GM21825 (cell line): ENCODE data around the gene TBC1D16.
"Not testable (repeated sequence)": the region's sequence is repeated elsewhere in the genome, so short reads cannot be mapped to it uniquely, and the experiment has no call there.

Source experiments
- ATAC-seq: cut with Tn5 transposase; IDR thresholded peaks from one replicate; pipeline ENCODE4 v1.9.1; 2021; ENCODE audit warnings: mild to moderate bottlenecking, moderate library complexity; ENCODE audit not compliant: unreplicated experiment

The TBC1D16 gene

GRCh38 chr17:80053102-80053501 lies 17.4 kb upstream of the TBC1D16 start:
- no peak for ATAC-seq

DNA sequence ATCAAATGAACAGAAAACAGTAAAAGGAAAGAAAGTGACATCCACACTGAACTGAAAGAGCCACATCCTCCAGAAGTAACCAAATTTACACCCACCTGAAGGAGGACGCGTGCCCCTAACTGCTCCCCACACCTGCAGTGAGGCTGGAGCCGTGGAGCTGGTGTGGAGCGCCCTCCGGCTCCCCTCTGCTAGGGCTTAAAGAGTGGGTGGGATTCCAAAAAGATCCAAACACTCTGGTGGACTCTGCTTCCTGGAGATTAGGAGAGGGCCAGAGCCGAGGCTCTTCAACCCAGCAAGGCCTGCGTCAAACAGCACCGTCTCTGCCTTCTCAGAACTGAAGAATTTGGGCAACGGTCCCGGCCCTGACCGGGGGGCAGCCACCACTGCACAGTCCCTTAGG lies 16.0 kb upstream of the TBC1D16 start:
- no peak for ATAC-seq

- ATAC-seq = no peak
These were observed 15.0 kb upstream of the TBC1D16 start for GRCh38 chr17:80050706-80051105.

DNA sequence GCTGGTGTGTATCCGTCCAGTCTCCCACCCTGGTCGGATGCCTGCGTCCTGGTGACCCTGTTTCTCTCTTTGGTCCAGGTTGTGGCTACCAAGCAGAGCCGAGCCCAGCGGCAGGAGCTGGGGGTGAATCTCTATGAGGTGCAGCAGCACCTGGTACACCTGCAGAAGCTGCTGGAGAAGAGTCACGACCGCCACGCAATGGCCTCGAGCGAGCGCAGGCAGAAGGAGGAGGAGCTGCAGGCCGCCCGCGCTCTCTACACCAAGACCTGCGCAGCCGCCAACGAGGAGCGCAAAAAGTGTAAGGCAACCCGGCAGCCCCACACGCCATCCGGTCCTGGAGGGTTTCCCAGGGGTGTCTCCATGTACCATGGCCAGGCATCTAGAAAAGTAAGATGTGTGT lies 14.3 kb upstream of the TBC1D16 start:
- ATAC-seq = no peak

DNA sequence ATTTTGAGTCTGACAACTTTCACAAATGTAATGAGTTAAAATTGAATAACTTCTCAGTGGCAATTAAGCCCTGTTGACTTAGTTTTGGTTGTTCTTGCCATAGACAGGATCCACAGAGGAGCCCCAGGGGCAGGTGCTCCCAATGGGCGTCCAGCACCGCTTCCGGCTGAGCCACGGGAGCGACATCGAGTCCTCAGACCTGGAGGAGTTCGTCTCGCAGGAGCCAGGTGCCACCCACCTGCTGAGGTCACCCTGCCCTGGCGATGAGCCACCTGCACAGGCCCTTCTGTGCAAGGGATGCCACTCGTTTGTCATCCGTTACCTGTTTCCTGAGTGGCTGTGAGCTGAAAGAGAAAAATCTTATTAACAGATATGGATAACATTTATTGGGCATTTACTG lies 11.5 kb upstream of the TBC1D16 start:
- ATAC-seq = no peak

DNA sequence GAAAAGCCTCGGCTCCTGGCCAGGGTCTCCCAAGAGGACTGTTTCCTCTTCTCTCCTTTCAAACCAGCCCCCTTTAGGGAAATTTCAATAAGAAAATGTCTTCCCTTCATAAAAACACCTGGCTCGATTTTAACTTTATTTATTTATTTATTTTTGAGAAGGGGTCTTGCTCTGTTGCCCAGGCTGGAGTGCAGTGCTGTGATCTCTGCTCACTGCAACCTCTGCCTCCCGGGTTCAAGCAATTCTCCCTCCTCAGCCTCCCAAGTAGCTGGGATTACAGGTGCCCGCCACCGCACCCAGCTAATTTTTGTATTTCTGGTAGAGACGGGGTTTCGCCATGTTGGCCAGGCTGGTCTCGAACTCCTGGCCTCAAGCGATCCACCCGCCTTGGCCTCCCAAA lies 11.0 kb upstream of the TBC1D16 start:
- ATAC-seq = not testable (repeated sequence)

GRCh38 chr17:80045703-80046102 lies 10.0 kb upstream of the TBC1D16 start:
- ATAC-seq = no peak

DNA sequence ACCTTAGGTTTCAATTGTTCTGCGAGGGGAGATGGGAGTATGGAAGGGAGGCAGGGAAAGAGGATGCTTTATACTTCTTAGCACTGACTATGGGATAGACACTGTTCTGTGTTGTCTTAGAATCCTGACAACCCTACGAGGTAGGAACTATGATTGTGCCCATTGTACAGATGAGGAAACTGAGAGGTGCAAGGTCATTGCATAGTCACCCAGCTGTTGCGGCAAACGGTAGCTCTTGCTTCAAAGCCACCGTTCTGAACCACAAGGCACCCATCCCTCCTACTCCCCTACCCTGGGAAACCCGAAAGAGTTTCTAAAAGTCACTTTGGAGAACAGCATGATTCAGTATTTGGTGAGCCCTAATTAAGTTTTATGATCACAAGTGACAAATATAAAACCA lies 8.3 kb upstream of the TBC1D16 start:
- ATAC-seq = no peak

- no peak for ATAC-seq
These were observed 1.2 kb upstream of the TBC1D16 start for GRCh38 chr17:80036715-80037477.

GRCh38 chr17:80035937-80036714 lies 454 bp upstream of the TBC1D16 start, which contains the start of gene CCDC40:
CCDC40 (plus strand) TSS chr17:80036642; CDS start chr17:80036663, 21 bp downstream.
- no peak for ATAC-seq

DNA sequence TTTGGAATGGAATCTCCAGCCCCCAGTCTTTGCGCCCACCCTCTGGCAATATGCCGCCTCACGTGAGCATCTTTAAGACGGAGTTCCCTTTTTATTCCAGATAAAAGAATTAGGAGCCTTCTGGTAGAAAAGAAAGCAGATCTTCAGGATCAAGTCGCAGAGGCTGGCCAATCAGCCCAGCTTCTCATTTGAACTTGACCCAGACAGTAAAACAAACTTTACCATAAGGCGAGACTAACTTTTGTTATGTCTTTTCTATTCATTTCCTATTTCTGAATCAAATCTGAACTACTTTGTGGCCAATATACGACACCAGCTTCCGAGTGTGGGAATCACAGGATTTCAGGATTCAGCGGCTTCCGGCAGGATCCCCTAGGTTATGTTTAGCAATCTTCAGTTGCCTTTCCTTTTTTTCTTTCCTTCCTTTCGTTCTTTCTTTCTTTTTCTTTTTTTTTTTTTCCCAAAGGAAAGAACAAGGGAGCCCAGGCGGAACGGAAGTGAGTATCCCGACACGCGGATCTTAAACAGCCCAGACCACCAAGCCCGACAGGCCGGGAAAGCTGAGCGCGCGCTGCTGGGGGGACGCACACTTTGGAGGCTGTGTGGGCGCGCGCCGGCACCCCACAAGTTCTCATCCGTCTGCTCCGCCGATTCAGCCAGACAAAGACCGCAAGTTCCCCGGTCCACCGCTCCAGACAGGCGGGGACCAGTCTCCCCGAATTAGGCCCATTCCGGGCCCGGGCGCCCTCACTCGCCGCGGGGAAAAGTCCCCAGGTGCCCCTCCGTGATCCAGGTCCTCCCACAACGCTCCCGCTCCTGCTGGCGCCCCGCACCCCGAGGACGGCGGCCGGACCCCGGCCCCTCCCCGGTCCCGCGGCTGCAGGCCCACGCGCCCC lies 633 bp downstream of the TBC1D16 start:
- ATAC-seq = no peak

DNA sequence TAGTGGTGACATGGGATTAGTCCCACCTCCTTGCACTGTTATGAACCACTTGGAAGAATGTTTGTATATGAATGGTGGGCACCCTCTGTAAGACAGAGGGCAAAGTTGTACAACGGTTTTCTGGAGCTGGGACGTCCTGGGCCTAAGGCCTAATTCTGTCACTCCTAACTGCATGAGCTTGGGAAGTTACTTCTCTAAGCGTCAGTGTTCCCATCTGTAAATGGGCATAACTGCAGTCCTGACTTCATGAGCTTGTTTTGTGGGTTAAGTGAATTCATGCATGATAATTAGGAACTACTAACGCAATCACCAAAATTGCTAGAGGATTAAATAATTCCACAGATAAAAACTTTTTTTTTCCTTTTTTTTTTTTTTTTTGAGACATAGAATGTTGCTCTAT lies 1.8 kb downstream of the TBC1D16 start:
- no peak for ATAC-seq

GRCh38 chr17:80032614-80033171 lies 3.0 kb downstream of the TBC1D16 start:
- no peak for ATAC-seq

GRCh38 chr17:80031691-80032430 lies 3.8 kb downstream of the TBC1D16 start:
- ATAC-seq = no peak

GRCh38 chr17:80030730-80031410 lies 4.8 kb downstream of the TBC1D16 start:
- ATAC-seq = no peak

GRCh38 chr17:80029258-80029974 lies 6.3 kb downstream of the TBC1D16 start:
- no peak for ATAC-seq

DNA sequence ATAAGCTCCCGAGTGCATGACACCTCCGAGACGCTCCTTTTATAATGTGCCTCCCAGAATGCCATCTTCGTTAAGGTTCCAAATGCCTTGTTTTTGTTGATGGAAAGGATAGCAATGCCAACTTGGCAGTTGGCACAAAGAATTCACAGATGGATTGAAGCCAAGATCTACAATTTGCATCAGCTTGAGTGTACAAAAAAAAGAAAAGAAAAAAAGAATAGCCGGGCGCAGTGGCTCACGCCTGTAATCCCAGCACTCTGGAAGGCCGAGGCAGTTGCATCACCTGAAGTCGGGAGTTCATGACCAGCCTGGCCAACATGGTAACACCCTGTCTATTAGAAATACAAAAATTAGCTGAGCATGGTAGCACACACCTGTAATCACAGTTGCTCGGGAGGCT lies 7.6 kb downstream of the TBC1D16 start:
- no peak for ATAC-seq

DNA sequence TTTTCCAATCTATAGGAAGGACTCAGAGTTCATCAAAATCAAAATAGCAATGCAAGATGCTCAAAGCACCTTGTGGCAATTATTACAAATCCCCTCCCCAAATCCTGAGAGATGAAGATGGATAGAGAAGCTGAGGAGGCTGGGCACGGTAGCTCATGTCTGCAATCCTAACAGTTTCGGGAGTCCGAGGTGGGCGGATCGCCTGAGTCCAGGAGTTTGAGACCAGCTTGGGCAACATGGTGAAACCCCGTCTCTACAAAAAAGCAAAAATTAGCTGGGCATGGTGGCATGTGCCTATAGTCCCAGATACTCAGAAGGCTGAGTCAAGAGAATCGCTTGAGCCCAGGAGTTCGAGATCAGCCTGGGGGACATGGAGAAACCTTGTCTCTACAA lies 8.6 kb downstream of the TBC1D16 start:
- ATAC-seq = no peak
